ENCODE data around the gene MICAL2.

MICAL2 gene

GRCh38 chr11:12241971-12242672 is 131.7 kb downstream of the MICAL2 start:
- CTCF ChIA-PET, result no interaction called here
- Histone ChIP-seq H3K9me3 (ENCODE audit: control insufficient read depth, insufficient read depth, low read depth, low read length) (no peaks in the 10 kb centered on the region), H3K4me3 (ENCODE audit: low read depth, low read length) (no peak overlapping the region), H3K4me1 (ENCODE audit: control insufficient read depth, insufficient read depth, low read length) (no peaks in the 10 kb centered on the region), H3K27ac (ENCODE audit: extremely low read depth, low read depth, low read length) (no peak overlapping the region), H3K36me3 (ENCODE audit: control insufficient read depth in 2 of 2, insufficient read depth in 1 of 2, low read length in 2 of 2) (peaks cover 0 to 3% of the 10 kb centered on the region in 2 experiments; a peak in 1 of 3 replicates)
- no peak for TF ChIP-seq BCL11A (tag by site-specific recombination; IDR thresholded peaks at IDR 0.05; ENCODE audit: low read depth)
- POLR2A ChIA-PET, result no interaction called here

DNA sequence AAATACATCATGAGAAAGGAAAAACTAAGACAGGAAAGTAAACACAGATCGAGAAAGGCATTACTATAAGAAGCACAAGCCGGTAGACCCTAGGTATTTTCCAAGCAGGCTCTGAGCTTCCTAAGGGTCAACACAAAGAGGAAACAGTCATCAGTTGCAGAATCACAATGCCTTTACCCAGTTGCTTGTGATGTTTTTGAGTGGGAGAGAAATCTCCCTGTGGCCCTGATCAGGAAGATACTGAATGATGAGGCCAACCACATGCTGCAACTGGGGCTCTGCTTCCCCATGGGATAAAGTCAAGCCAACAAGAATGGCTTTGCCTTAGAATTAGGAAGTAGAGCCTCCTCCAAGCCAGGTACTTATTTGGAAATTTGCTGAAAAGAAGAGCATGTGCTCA is 132.6 kb downstream of the MICAL2 start:
- H3K4me1 ChIP-seq (ENCODE audit: control insufficient read depth, insufficient read depth, low read length), result no peaks in the 10 kb centered on the region
- ChIA-PET POLR2A (no interaction called here), CTCF (no interaction called here)
- H3K27ac ChIP-seq (ENCODE audit: extremely low read depth, low read depth, low read length), result no peak overlapping the region
- H3K9me3 ChIP-seq (ENCODE audit: control insufficient read depth, insufficient read depth, low read depth, low read length), result no peaks in the 10 kb centered on the region
- H3K4me3 ChIP-seq (ENCODE audit: low read depth, low read length), result no peak overlapping the region
- no peak for TF ChIP-seq ZNF114 (tag by site-specific recombination; IDR thresholded peaks at IDR 0.05)
- TF ChIP-seq ZNF514 (tag by site-specific recombination; IDR thresholded peaks at IDR 0.05), result no peak
- TF ChIP-seq ZNF239 (tag by site-specific recombination; IDR thresholded peaks at IDR 0.05), result no peak
- TF ChIP-seq ZNF184 (tag by site-specific recombination; IDR thresholded peaks at IDR 0.05), result no peak
- no peak for TF ChIP-seq GLIS2 (tag by site-specific recombination; IDR thresholded peaks at IDR 0.05)
- TF ChIP-seq ZNF510 (tag by site-specific recombination; IDR thresholded peaks at IDR 0.05; ENCODE audit: insufficient replicate concordance), result no peak
- no peak for TF ChIP-seq ZNF311 (tag by site-specific recombination; IDR thresholded peaks at IDR 0.05; ENCODE audit: borderline replicate concordance)
- no peak for TF ChIP-seq ZNF362 (tag by site-specific recombination; IDR thresholded peaks at IDR 0.05)
- TF ChIP-seq ZNF138 (tag by site-specific recombination; IDR thresholded peaks at IDR 0.05; ENCODE audit: borderline replicate concordance), result no peak
- TF ChIP-seq, protein P1, sequence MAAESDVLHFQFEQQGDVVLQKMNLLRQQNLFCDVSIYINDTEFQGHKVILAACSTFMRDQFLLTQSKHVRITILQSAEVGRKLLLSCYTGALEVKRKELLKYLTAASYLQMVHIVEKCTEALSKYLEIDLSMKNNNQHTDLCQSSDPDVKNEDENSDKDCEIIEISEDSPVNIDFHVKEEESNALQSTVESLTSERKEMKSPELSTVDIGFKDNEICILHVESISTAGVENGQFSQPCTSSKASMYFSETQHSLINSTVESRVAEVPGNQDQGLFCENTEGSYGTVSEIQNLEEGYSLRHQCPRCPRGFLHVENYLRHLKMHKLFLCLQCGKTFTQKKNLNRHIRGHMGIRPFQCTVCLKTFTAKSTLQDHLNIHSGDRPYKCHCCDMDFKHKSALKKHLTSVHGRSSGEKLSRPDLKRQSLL (tag by site-specific recombination; IDR thresholded peaks at IDR 0.05), result no peak
- no peak for TF ChIP-seq GLI4 (tag by site-specific recombination; IDR thresholded peaks at IDR 0.05)
- TF ChIP-seq ZNF560 (tag by site-specific recombination; IDR thresholded peaks at IDR 0.05; ENCODE audit: borderline replicate concordance), result no peak
- peaks cover 0 to 3% of the 10 kb centered on the region in 2 experiments; a peak in 1 of 3 replicates for H3K36me3 ChIP-seq (ENCODE audit: control insufficient read depth in 2 of 2, insufficient read depth in 1 of 2, low read length in 2 of 2)

GRCh38 chr11:12243486-12243885 is 133.1 kb downstream of the MICAL2 start:
- ChIA-PET POLR2A (no interaction called here), CTCF (interaction anchor here (1.4 kb wide), 1 partner anchor 196 kb away, joined by 3 read pairs; no protein-coding TSS in a partner anchor)
- H3K27ac ChIP-seq (ENCODE audit: extremely low read depth, low read depth, low read length), result no peak overlapping the region
- peaks cover 0 to 3% of the 10 kb centered on the region in 2 experiments; a peak in 1 of 3 replicates for H3K36me3 ChIP-seq (ENCODE audit: control insufficient read depth in 2 of 2, insufficient read depth in 1 of 2, low read length in 2 of 2)
- H3K9me3 ChIP-seq (ENCODE audit: control insufficient read depth, insufficient read depth, low read depth, low read length), result no peaks in the 10 kb centered on the region
- no peak overlapping the region for H3K4me3 ChIP-seq (ENCODE audit: low read depth, low read length)
- no peaks in the 10 kb centered on the region for H3K4me1 ChIP-seq (ENCODE audit: control insufficient read depth, insufficient read depth, low read length)
- TF ChIP-seq BCL11A (tag by site-specific recombination; IDR thresholded peaks at IDR 0.05; ENCODE audit: low read depth) (no peak), ZNF239 (tag by site-specific recombination; IDR thresholded peaks at IDR 0.05) (no peak), ZNF2 (tag by site-specific recombination; IDR thresholded peaks at IDR 0.05) (no peak), ZNF292 (tag by site-specific recombination; IDR thresholded peaks at IDR 0.05; ENCODE audit: borderline replicate concordance, low read depth) (no peak), EGR2 (tag by site-specific recombination; IDR thresholded peaks at IDR 0.05; ENCODE audit: low read depth) (no peak), YY1 (tag by site-specific recombination; IDR thresholded peaks at IDR 0.05) (no peak), ZNF112 (tag by site-specific recombination; IDR thresholded peaks at IDR 0.05) (no peak), ZNF585B (tag by site-specific recombination; IDR thresholded peaks at IDR 0.05) (no peak), ZNF19 (tag by site-specific recombination; IDR thresholded peaks at IDR 0.05; ENCODE audit: low read depth) (no peak), ZNF24 (tag by site-specific recombination; IDR thresholded peaks at IDR 0.05) (no peak), ZXDB (tag by site-specific recombination; IDR thresholded peaks at IDR 0.05) (no peak), ZBTB7A (tag by site-specific recombination; IDR thresholded peaks at IDR 0.05; ENCODE audit: low read depth) (no peak), GLIS1 (tag by site-specific recombination; IDR thresholded peaks at IDR 0.05) (no peak), ZNF626 (tag by site-specific recombination; IDR thresholded peaks at IDR 0.05) (no peak), OVOL3 (tag by site-specific recombination; IDR thresholded peaks at IDR 0.05) (no peak), ZNF629 (tag by site-specific recombination; IDR thresholded peaks at IDR 0.05) (no peak)
- TF ChIP-seq, protein P2, sequence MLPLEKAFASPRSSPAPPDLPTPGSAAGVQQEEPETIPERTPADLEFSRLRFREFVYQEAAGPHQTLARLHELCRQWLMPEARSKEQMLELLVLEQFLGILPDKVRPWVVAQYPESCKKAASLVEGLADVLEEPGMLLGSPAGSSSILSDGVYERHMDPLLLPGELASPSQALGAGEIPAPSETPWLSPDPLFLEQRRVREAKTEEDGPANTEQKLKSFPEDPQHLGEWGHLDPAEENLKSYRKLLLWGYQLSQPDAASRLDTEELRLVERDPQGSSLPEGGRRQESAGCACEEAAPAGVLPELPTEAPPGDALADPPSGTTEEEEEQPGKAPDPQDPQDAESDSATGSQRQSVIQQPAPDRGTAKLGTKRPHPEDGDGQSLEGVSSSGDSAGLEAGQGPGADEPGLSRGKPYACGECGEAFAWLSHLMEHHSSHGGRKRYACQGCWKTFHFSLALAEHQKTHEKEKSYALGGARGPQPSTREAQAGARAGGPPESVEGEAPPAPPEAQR (tag by site-specific recombination; IDR thresholded peaks at IDR 0.05), result no peak

All from HEK293 (cell line).